ENCODE data around the gene FLVCR2. TPM values are rescaled to one million over a fixed set of nuclear protein-coding genes. Genes with fewer than 3 reads are reported as not detected.

Gene FLVCR2
- total RNA-seq, 1 experiment from 2014 or later = 0.43 TPM

DNA sequence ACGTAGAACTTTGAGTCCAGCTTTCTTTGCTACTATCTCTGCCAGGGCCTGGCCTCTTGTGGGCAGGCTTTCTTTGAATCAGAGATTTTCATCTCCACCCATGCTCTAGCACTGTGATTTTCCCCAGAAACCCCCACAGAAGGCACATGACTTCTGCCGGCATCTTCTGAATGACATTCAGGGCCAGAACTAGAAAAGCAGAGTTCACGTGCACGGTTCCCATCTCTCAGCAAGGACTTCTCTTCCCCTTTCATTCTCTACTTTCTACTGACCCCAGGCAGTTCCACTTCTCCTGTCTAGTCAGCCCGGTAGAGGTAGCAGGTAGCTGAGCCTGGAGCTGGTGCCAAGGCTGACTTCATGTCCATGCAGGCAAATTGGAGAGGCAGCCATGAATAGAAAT, 29.3 kb upstream of the FLVCR2 start:
- Histone ChIP-seq H3K36me3 (no peaks in the 10 kb centered on the region), H3K4me3 (no peak overlapping the region), H3K27me3 (no peaks in the 10 kb centered on the region), H3K9me3 (no peaks in the 10 kb centered on the region)
- DNase-seq = no peak

DNA sequence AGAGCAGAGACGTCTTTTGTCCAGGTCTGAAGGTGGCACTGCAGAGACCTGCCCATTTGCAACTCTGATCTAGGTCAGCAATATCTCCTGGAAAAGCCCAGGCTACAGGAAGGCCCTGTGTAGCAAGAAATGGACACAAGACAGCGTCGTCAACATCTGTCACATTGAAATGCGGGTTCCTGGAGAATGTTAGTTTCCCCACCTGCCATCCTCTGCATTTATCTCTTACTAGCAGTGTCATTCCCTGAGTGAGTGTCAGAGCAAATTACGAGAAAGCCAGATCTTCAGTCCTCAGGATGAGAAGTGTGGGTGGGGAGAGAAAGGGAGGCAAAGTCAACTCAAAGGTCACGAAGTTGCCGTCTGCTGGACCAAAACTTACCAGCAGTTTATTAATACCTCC, 27.4 kb upstream of the FLVCR2 start:
- H3K36me3 ChIP-seq = no peaks in the 10 kb centered on the region
- no peaks in the 10 kb centered on the region for H3K9me3 ChIP-seq
- H3K4me3 ChIP-seq = no peak overlapping the region
- no peaks in the 10 kb centered on the region for H3K27me3 ChIP-seq
- no peak for DNase-seq

- no peak for DNase-seq
- H3K4me3 ChIP-seq = no peak overlapping the region
- no peaks in the 10 kb centered on the region for H3K36me3 ChIP-seq
- H3K27me3 ChIP-seq = no peaks in the 10 kb centered on the region
- no peaks in the 10 kb centered on the region for H3K9me3 ChIP-seq
Observed at GRCh38 chr14:75553157-75553556, 25.3 kb upstream of the FLVCR2 start.

- no peak for DNase-seq
- H3K4me3 ChIP-seq = no peak overlapping the region
- H3K9me3 ChIP-seq = no peaks in the 10 kb centered on the region
- H3K27me3 ChIP-seq = no peaks in the 10 kb centered on the region
- H3K36me3 ChIP-seq = no peaks in the 10 kb centered on the region
Observed at GRCh38 chr14:75553761-75554364, 24.6 kb upstream of the FLVCR2 start.

- no peaks in the 10 kb centered on the region for H3K27me3 ChIP-seq
- no peaks in the 10 kb centered on the region for H3K9me3 ChIP-seq
- no peak for DNase-seq
- no peak overlapping the region for H3K4me3 ChIP-seq
- no peaks in the 10 kb centered on the region for H3K36me3 ChIP-seq
Observed at GRCh38 chr14:75554482-75554881, 23.9 kb upstream of the FLVCR2 start.

DNA sequence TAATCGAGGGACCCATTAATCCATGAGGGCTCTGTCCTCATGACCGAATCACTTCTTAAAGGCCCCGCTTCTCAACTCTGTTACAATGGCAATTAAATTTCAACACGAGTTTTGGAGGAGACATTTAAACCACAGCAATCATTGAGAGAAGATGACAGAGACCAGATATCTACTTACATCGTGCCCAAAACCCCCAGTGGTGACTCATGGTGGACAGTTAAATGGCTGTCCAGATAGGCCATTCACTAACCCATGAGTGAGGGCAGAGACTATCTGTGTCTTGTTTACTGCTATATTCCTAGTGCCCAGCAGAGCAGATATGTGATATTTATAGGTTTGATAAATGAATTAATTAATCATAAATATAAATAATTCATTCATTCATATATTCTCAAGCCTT, 20.0 kb upstream of the FLVCR2 start:
- Histone ChIP-seq H3K36me3 (no peaks in the 10 kb centered on the region), H3K4me3 (no peak overlapping the region), H3K27me3 (no peaks in the 10 kb centered on the region), H3K9me3 (no peaks in the 10 kb centered on the region)
- no peak for DNase-seq

GRCh38 chr14:75559045-75559444, 19.4 kb upstream of the FLVCR2 start:
- no peak for DNase-seq
- H3K9me3 ChIP-seq = no peaks in the 10 kb centered on the region
- H3K4me3 ChIP-seq = no peak overlapping the region
- H3K36me3 ChIP-seq = no peaks in the 10 kb centered on the region
- H3K27me3 ChIP-seq = no peaks in the 10 kb centered on the region

DNA sequence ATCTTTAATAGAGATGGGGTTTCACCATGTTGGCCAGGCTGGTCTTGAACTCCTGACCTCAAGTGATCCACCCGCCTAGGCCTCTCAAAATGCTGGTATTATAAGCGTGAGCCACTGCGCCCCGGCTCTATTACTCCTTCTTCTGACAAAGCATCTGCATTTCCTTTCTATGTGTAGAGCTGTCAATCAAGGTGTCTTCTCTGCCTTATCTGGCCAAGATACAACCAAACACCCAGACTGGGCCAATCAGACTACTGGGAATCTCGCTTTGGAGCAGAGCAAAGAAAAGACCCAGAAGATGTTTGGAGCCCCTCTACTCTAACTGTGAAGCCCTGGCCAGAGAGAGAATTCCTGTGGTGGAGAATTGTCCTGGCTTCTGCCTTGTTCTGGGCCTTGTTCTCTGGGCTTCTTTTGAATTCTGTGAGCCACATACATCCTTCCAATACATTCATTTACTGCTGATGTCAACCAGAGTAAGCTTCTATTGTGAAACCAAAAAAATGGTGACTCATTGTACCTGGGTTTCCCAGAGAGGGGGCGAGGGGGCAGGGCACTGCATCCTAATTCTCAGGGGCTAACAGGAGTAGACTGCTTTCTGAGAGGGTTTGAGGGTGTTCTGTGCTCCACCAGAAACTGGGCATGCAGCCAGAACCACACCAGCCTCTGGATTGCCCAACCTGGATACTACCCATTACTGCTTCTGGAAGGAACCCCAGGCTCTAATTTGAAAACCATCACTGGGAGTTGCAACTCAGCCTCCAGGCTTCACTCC, 18.8 kb upstream of the FLVCR2 start:
- no peaks in the 10 kb centered on the region for H3K36me3 ChIP-seq
- peak; percentile 20 for DNase-seq
- no peaks in the 10 kb centered on the region for H3K9me3 ChIP-seq
- no peaks in the 10 kb centered on the region for H3K27me3 ChIP-seq
- no peak overlapping the region for H3K4me3 ChIP-seq

DNA sequence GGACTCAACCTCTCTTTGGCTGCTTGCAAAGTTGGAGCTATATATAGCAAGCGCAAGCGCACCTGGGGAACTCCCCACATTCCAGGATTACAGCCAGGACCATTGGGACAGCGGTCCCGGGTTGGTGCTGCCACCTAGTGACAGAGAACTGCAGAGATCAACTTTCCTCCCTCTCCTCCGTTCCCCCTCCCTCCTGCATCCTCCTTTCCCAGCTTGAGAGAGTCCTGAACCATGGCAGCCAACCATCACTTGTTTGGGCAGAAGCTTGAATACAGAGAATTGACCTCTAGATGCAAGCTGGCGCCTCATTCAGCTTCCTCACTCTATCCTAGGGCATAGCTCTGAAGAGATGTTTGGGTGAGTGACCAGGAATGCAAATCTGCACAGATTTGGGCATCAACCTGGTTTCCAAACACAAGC, 17.4 kb upstream of the FLVCR2 start:
- H3K9me3 ChIP-seq = no peaks in the 10 kb centered on the region

GRCh38 chr14:75562089-75562488, 16.3 kb upstream of the FLVCR2 start:
- H3K36me3 ChIP-seq = no peaks in the 10 kb centered on the region
- H3K9me3 ChIP-seq = no peaks in the 10 kb centered on the region
- no peaks in the 10 kb centered on the region for H3K27me3 ChIP-seq
- no peak overlapping the region for H3K4me3 ChIP-seq
- no peak for DNase-seq

More for the DNA sequence above, 17.4 kb upstream of the FLVCR2 start:
- Histone ChIP-seq H3K36me3 (no peaks in the 10 kb centered on the region), H3K27me3 (no peaks in the 10 kb centered on the region), H3K4me3 (no peak overlapping the region)
- peak; percentile 48 for DNase-seq

GRCh38 chr14:75562489-75562888, 15.9 kb upstream of the FLVCR2 start:
- no peaks in the 10 kb centered on the region for H3K36me3 ChIP-seq
- H3K4me3 ChIP-seq = no peak overlapping the region
- H3K27me3 ChIP-seq = no peaks in the 10 kb centered on the region
- DNase-seq = no peak
- no peaks in the 10 kb centered on the region for H3K9me3 ChIP-seq

GRCh38 chr14:75563931-75564330, 14.5 kb upstream of the FLVCR2 start:
- no peaks in the 10 kb centered on the region for H3K27me3 ChIP-seq
- no peaks in the 10 kb centered on the region for H3K36me3 ChIP-seq
- DNase-seq = no peak
- no peaks in the 10 kb centered on the region for H3K9me3 ChIP-seq
- no peak overlapping the region for H3K4me3 ChIP-seq

DNA sequence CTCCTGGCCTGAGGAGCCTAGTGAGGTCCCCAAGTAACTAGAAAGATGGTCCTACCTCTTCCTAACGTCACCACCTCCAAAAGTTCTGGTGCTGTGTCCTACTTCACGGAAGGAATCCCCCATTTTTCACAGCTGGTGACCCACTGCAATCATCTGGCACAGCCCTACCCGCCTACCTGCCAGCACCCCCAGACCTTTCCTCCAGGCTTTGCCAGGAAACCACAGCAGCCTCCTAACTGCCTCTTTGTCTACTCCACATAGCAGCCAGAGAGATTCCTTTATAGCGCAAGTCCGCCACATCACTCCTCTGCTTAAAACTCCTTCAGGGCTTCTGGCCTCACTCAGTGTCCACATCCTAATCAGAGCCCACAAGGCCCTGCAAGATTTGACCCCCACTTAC, 13.4 kb upstream of the FLVCR2 start:
- Histone ChIP-seq H3K9me3 (no peaks in the 10 kb centered on the region), H3K27me3 (no peaks in the 10 kb centered on the region), H3K4me3 (no peak overlapping the region), H3K36me3 (no peaks in the 10 kb centered on the region)
- no peak for DNase-seq

DNA sequence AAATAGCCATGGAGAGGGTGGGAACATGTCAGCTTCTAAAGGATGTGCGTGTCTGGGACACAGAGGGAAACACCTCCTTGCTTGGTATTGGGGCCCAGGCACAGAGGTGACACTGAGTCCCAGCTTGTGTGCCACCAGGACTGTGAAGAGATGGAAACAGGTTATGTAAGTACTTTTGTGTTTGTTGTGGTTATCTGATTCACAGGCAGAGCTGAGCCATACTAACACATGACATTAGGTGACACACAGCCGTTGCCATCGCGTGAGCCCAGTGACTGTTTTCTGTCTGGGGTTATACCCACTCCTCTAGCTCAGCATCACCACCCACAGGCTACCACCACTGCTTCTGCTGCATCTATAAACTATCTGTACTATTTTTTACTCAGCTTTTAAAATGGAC, 12.1 kb upstream of the FLVCR2 start:
- no peak for DNase-seq
- no peaks in the 10 kb centered on the region for H3K27me3 ChIP-seq
- no peaks in the 10 kb centered on the region for H3K9me3 ChIP-seq
- H3K4me3 ChIP-seq = no peak overlapping the region
- no peaks in the 10 kb centered on the region for H3K36me3 ChIP-seq

DNA sequence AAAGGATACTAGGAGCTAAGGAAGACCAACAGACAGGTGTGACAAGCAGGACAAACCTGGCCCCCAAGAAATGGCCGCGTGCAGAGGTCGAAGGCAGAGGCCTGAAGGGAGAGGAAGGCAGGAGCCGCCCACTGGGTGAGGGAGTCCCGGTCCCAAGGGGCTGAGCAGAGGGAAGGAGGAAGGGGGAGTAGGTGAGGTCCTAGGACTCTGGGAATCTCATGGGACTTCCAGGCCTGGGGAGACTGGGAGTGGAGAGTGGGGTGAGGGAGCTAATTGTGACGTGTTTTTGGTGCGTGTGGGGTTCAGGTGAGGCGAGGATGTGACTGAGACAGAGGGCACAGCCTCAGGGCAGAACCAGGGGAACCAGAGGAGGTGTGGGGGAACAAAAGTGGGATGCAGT, 11.7 kb upstream of the FLVCR2 start:
- H3K9me3 ChIP-seq = no peaks in the 10 kb centered on the region
- H3K4me3 ChIP-seq = no peak overlapping the region
- H3K36me3 ChIP-seq = no peaks in the 10 kb centered on the region
- no peaks in the 10 kb centered on the region for H3K27me3 ChIP-seq
- no peak for DNase-seq

DNA sequence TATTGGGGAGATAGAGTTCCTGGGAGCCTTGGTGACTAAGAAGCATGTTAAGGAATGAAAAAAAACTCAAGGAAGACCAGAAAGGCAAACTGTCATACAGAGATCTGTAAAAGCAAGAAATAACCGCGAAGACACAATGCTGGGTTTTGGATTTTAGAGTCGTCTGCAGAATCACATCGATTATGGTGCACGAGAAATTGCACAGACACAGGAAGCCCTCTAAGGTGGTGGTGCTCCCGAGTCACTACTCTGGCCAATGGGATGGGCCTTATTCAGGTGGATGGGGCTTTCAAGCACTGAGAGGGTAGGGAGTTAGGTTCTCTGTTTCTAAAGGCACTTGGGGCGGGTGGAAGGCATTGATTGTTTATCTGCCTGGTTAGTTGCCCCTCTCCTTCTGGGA, 10.3 kb upstream of the FLVCR2 start:
- Histone ChIP-seq H3K9me3 (no peaks in the 10 kb centered on the region), H3K27me3 (no peaks in the 10 kb centered on the region), H3K4me3 (no peak overlapping the region), H3K36me3 (no peaks in the 10 kb centered on the region)
- no peak for DNase-seq

GRCh38 chr14:75568791-75569190, 9.6 kb upstream of the FLVCR2 start:
- Histone ChIP-seq H3K9me3 (no peaks in the 10 kb centered on the region), H3K27me3 (no peaks in the 10 kb centered on the region), H3K36me3 (no peaks in the 10 kb centered on the region), H3K4me3 (no peak overlapping the region)
- no peak for DNase-seq

DNA sequence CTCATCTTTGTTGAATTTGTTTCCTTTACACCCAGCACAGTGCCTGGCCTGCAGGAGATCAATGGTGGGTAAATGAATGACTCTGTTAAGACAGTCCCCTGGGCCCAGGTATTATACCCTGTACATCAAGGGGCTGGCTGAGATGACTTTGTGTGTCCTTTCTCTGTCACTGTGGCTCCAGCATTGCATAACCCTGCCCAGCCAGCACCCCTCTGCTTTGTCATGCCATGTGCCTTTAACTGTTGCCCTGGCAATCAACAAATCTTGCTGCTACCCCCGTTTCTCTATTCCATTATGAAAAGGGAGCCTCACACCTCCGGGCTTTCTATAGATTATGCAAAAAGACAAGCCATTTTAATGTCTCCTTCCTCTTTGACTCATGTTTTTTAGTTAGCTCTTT, 7.6 kb upstream of the FLVCR2 start:
- Histone ChIP-seq H3K36me3 (no peaks in the 10 kb centered on the region), H3K9me3 (no peaks in the 10 kb centered on the region), H3K27me3 (no peaks in the 10 kb centered on the region), H3K4me3 (no peak overlapping the region)
- no peak for DNase-seq

All from MG63 (cell line).